Adrenal gland (tissue), 12 donors: ENCODE results near the gene TBX1. TPM values are rescaled to one million over a fixed set of nuclear protein-coding genes. Genes with fewer than 3 reads are reported as not detected.

Experiments used
- DNase-seq, 7 donors: peaks; one replicate each; pipeline ENCODE4 v3.0.0-alpha.2; 2019 to 2020
- H3K27ac ChIP-seq, 5 donors: fragments of 200-600 bp; sonication (generic) in 4 of 5; 1 replicate in 3 of 5; 2 replicates in 2 of 5; pipeline versions ENCODE4 v1.5.1 to v1.8.0; 2016 to 2020; ENCODE audit warnings: mild to moderate bottlenecking in 1 of 5
- H3K27me3 ChIP-seq: fragments of 200-600 bp; 2 replicates; pipeline ENCODE4 v1.8.0; 2021
- H3K36me3 ChIP-seq, 2 donors: fragments of 200-600 bp; replicated peaks in 1 of 2; 1 replicate in 1 of 2; 2 replicates in 1 of 2; pipeline versions ENCODE4 v1.5.1 to v1.8.0; 2018 to 2022
- H3K4me1 ChIP-seq, 2 donors: fragments of 200-600 bp; replicated peaks in 1 of 2; 1 replicate in 1 of 2; 2 replicates in 1 of 2; pipeline versions ENCODE4 v1.5.1 to v1.8.0; 2018 to 2021
- H3K4me3 ChIP-seq, 4 donors: fragments of 200-600 bp; sonication (generic) in 3 of 4; one replicate each; pipeline ENCODE4 v1.5.1; 2016 to 2018
- H3K9me3 ChIP-seq, 3 donors: fragments of 200-600 bp; sonication (generic) in 1 of 3; replicated peaks in 1 of 3; 1 replicate in 2 of 3; 2 replicates in 1 of 3; pipeline versions ENCODE4 v1.5.1 to v1.8.0; 2016 to 2021
- POLR2A ChIP-seq, 2 donors: fragments of 450-650 bp; IDR thresholded peaks; one replicate each; pipeline ENCODE4 v1.6.1; 2017; ENCODE audit warnings: antibody characterized with exemption in 2 of 2, mild to moderate bottlenecking in 2 of 2, moderate library complexity in 1 of 2
- WGBS, 4 donors: extraction: QIAGEN DNeasy Blood & Tissue Kit in 2 of 4; methylation state at CpG; one replicate each; pipeline versions ENCODE4 v1.1.5 to v1.1.7; 2013 to 2017; 5-methylcytosine and 5-hydroxymethylcytosine counted together
- intact Hi-C, 2 donors: fragments of 100-400 bp; cut with DNase I; formaldehyde crosslinking; loops; one replicate each; pipeline versions ENCODE4 v1.14.1 to v1.15.0; 2022 to 2023
- polyA plus RNA-seq, 3 donors: library from polyadenylated mRNA; stranded (reverse); fragments of 200-250 nt in 2 of 3; fragments of 350-450 nt in 1 of 3; fragmentation: Illumina TruSeq in 1 of 3; extraction: RNeasy Lipid Tissue Mini Kit (QIAGEN cat#74804) in 1 of 3; gene quantifications; one replicate each; pipeline ENCODE4 v1.2.3, GENCODE V29; 2013 to 2014
- total RNA-seq, 9 donors: library from RNA; depleted of rRNA in 4 of 9; stranded (reverse); fragments of >200 nt in 4 of 9; fragments of 120-200 nt in 1 of 9; fragmentation: NEBNext Ultra II Directional in 1 of 9; extraction: Animal tissue kit (Norgen Biotek cat#: 25700) in 1 of 9; gene quantifications; one replicate each; pipeline versions ENCODE4 v1.1.0 to v1.2.4, GENCODE V29; 2013 to 2023
- TF ChIP-seq, protein P1 (sequence below), 6 experiments: fragments of 450-650 bp in 4 of 6; fragments of 200-600 bp in 2 of 6; sonication (generic) in 1 of 6; IDR thresholded peaks; 1 replicate in 5 of 6; 2 replicates in 1 of 6; pipeline versions ENCODE4 v1.5.1 to v1.8.0; 2016 to 2021; ENCODE audit warnings: antibody characterized with exemption in 6 of 6, mild to moderate bottlenecking in 2 of 6, moderate library complexity in 1 of 6
- donor health status: healthy with polysubstance abuse.
- donor health status: Bipolar disorder and iron deficiency.
- donor health status: DM: yes; HTN: yes; CAD: no.
- donor health status: DM: no; HTN: no; CAD: no.
- donor health status: DM: no; HTN: no; CAD: no.
- donor health status: DM: yes; HTN: yes; CAD: no.

The TBX1 gene
- total and polyA plus RNA-seq, 12 donors: 0.11 to 10.1 (median 1.1) TPM; not detected in 3

DNA sequence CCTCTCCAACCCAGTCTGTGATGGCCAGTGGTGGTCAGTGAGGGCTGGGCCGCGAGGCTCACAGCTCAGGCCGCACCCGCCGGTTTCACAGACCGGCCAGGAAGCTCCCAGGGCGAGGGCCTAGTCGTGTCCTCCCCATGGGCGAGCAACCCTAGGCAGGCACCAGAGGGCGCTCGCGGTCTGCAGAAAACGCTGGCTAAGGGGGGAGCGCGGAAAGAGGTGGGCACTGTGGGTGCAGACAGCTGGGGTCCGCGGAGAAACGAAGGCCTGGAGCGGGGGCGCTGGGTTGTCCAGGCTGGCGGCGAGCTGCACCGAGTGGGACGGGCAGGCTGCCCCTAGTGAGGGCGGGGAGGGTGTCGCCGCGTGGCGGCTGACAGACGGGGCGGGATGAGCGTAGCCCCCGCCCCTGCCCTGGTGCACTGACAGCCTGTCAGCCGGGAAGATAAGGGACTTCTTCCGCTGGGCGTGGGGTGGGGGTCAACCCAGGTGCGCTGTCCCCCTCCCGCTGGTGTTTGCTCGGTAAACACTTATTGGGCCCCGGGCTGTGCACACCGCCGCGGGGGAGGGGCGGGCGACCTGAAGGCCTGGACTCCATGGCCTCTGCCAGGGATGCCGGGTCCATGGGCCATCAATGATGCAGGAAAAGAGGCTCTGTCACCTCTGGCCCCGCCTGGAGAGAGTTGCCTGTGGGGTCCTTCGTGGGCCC is 29.8 kb upstream of the TBX1 start:
- Histone ChIP-seq H3K27me3 (no peaks in the 10 kb centered on the region), H3K9me3 (no peaks in the 10 kb centered on the region), H3K36me3 (no peaks in the 10 kb centered on the region), H3K4me3 (peak overlapping the region in 2 of 4 donors; percentile 16 to 24), H3K27ac (no peak overlapping the region), H3K4me1 (peaks cover 3 to 5% of the 10 kb centered on the region in 2 donors)
- TF ChIP-seq, protein P1, sequence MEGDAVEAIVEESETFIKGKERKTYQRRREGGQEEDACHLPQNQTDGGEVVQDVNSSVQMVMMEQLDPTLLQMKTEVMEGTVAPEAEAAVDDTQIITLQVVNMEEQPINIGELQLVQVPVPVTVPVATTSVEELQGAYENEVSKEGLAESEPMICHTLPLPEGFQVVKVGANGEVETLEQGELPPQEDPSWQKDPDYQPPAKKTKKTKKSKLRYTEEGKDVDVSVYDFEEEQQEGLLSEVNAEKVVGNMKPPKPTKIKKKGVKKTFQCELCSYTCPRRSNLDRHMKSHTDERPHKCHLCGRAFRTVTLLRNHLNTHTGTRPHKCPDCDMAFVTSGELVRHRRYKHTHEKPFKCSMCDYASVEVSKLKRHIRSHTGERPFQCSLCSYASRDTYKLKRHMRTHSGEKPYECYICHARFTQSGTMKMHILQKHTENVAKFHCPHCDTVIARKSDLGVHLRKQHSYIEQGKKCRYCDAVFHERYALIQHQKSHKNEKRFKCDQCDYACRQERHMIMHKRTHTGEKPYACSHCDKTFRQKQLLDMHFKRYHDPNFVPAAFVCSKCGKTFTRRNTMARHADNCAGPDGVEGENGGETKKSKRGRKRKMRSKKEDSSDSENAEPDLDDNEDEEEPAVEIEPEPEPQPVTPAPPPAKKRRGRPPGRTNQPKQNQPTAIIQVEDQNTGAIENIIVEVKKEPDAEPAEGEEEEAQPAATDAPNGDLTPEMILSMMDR (IDR thresholded peaks at IDR 0.05): peak; percentile 93 to 97 (median 96)
- TF ChIP-seq POLR2A (IDR thresholded peaks at IDR 0.05): no peak
- intact Hi-C loops: loop anchor here in 1 of 2 donors (5.0 kb wide), 1 partner anchor 181 kb away; no protein-coding TSS in a partner anchor
- peak; percentile 74 to 87 (median 84) for DNase-seq
- WGBS, 4 donors: 0 to 10% (median 3%) methylated on average over 9 to 48 of the region's 48 CpGs

GRCh38 chr22:19731361-19732135 is 29.0 kb upstream of the TBX1 start:
- no peaks in the 10 kb centered on the region for H3K36me3 ChIP-seq
- no peak overlapping the region for H3K4me3 ChIP-seq
- intact Hi-C loops: loop anchor here (2.0 to 5.0 kb wide), 2 partner anchors 179 to 181 kb away; no protein-coding TSS in a partner anchor
- H3K4me1 ChIP-seq: peaks cover 3 to 5% of the 10 kb centered on the region in 2 donors
- no peak for DNase-seq
- WGBS, 4 donors: 42 to 64% (median 61%) methylated on average over 8 to 21 of the region's 21 CpGs
- no peaks in the 10 kb centered on the region for H3K27me3 ChIP-seq
- TF ChIP-seq, protein P1 (IDR thresholded peaks at IDR 0.05): no peak
- no peak for TF ChIP-seq POLR2A (IDR thresholded peaks at IDR 0.05)
- no peaks in the 10 kb centered on the region for H3K9me3 ChIP-seq
- no peak overlapping the region for H3K27ac ChIP-seq

GRCh38 chr22:19732403-19733113 is 28.0 kb upstream of the TBX1 start:
- Histone ChIP-seq H3K9me3 (no peaks in the 10 kb centered on the region), H3K27ac (no peak overlapping the region), H3K4me3 (no peak overlapping the region), H3K4me1 (peaks cover 3 to 5% of the 10 kb centered on the region in 2 donors), H3K27me3 (no peaks in the 10 kb centered on the region), H3K36me3 (no peaks in the 10 kb centered on the region)
- no peak for DNase-seq
- WGBS, 4 donors: 38 to 100% (median 91%) methylated on average over 1 to 10 of the region's 10 CpGs
- intact Hi-C loops: loop anchor here (2.0 to 5.0 kb wide), 2 partner anchors 178 to 180 kb away; no protein-coding TSS in a partner anchor
- no peak for TF ChIP-seq POLR2A (IDR thresholded peaks at IDR 0.05)
- TF ChIP-seq, protein P1 (IDR thresholded peaks at IDR 0.05): no peak

GRCh38 chr22:19733755-19734154 is 26.8 kb upstream of the TBX1 start:
- H3K4me3 ChIP-seq: no peak overlapping the region
- 66 to 100% (median 77%) methylated on average over 3 to 5 of the region's 5 CpGs for WGBS, 4 donors
- no peaks in the 10 kb centered on the region for H3K27me3 ChIP-seq
- intact Hi-C loops: loop anchor here (2.0 to 5.0 kb wide), 2 partner anchors 177 to 179 kb away; no protein-coding TSS in a partner anchor
- no peak overlapping the region for H3K27ac ChIP-seq
- no peaks in the 10 kb centered on the region for H3K9me3 ChIP-seq
- no peaks in the 10 kb centered on the region for H3K36me3 ChIP-seq
- no peak for DNase-seq
- TF ChIP-seq, protein P1 (IDR thresholded peaks at IDR 0.05): no peak
- no peak for TF ChIP-seq POLR2A (IDR thresholded peaks at IDR 0.05)
- peaks cover 3 to 5% of the 10 kb centered on the region in 2 donors for H3K4me1 ChIP-seq
